CD4-positive, alpha-beta T cell treated with Interleukin-15 for 4 hours (primary cell): ENCODE data around the gene CDHR2.
A peak's percentile ranks its signal among the peaks of the same experiment; 100 is the strongest.
"Not testable (repeated sequence)": the region's sequence is repeated elsewhere in the genome, so short reads cannot be mapped to it uniquely, and the experiment has no call there.

Source experiments
- DNase-seq: peaks from one replicate; pipeline ENCODE4 v3.0.0-alpha.2; 2020; ENCODE audit warnings: low spot score

Gene CDHR2

DNA sequence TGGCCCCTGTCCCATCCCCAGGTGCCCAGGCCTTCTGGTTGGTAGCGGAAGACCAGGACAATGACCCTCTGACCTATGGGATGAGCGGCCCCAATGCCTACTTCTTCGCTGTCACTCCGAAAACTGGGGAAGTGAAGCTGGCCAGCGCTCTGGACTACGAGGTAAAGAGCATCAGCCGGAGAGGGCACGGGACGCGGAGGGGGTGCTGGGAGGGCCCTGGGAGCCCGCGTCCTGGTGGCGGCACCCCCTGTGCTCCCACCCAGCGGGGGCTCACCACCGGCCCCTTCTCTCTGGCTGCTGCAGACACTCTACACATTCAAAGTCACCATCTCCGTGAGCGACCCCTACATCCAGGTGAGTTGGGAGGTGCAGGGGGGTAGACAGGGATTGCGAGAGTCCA is 19.5 kb downstream of the CDHR2 start:
- no peak for DNase-seq

DNA sequence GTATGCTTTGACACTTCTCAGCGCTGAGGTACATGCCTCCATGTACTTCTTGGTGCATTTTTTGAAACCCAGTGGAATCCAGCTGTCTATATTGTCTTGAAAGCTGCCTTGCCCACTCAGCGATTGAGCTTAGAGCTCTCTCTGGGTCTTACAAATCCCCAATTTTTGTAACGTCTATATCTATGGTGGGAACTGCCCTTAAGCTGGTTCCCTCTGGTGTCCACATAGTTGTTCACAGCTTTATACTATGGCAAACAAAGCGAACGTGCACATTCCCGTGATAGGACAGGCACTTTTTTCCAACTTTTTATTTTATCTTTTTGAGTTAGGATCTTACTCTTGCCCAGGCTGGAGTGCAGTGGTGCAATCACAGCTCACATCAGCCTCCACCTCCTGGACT is 20.9 kb downstream of the CDHR2 start:
- DNase-seq = no peak

DNA sequence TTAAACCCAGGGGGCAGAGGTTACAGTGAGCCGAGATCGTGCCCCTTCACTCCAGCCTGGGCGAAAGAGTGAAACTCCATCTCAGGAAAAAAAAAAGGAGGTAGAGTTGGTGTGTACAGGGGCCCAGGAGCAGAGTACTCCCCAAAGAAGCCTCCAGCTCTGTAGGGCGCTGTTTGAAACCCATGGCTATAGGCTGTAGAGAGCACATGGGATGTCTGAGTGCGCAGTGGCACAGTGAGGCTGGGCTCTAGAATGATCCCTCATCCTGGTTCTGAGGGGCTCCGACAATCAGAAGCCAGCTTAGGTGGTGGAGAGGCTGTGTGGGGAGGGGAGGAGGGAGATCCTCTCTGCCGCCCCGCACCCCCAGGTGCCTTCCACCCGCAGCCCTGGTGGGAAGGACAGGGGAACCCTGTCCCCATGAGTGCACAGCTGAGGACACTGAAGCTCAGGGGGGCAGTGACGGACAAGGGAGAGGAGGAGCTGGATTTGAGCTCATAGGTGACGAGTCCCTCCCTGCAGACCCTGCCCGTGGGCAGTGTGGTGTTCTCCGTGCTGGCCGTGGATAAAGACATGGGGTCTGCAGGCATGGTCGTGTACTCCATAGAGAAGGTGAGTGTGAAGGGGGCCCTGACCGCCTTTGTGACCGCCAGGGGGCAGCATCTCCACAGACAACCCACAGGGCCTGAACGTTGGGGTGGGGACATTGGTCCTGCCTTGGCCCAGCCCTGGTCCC is 24.6 kb downstream of the CDHR2 start:
- peak; percentile 78 for DNase-seq

DNA sequence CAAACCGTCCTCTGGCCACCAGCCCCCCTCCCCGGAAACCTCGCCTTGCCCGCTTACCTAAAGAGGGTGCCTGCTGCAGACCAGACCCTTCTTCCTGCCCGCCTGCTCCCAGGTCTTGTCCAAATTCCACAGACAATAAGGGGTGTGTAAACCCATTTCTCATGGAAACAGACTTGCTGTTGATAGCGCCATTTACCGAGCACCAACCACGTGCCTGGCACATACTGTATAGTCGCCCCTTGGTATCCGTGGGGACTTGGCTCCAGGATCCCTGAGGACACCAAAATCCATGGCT is 25.1 kb downstream of the CDHR2 start:
- DNase-seq = no peak

DNA sequence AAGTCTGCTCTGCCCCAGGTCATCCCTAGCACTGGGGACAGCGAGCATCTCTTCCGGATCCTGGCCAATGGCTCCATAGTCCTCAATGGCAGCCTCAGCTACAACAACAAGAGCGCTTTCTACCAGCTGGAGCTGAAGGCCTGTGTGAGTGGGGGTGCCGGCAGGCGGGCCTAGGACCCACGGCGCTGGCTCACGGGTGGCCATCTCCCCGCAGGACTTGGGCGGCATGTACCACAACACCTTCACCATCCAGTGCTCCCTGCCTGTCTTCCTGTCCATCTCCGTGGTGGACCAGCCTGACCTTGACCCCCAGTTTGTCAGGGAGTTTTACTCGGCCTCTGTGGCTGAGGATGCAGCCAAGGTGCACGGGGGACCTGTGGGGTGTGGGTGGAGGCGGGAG is 25.9 kb downstream of the CDHR2 start:
- no peak for DNase-seq

DNA sequence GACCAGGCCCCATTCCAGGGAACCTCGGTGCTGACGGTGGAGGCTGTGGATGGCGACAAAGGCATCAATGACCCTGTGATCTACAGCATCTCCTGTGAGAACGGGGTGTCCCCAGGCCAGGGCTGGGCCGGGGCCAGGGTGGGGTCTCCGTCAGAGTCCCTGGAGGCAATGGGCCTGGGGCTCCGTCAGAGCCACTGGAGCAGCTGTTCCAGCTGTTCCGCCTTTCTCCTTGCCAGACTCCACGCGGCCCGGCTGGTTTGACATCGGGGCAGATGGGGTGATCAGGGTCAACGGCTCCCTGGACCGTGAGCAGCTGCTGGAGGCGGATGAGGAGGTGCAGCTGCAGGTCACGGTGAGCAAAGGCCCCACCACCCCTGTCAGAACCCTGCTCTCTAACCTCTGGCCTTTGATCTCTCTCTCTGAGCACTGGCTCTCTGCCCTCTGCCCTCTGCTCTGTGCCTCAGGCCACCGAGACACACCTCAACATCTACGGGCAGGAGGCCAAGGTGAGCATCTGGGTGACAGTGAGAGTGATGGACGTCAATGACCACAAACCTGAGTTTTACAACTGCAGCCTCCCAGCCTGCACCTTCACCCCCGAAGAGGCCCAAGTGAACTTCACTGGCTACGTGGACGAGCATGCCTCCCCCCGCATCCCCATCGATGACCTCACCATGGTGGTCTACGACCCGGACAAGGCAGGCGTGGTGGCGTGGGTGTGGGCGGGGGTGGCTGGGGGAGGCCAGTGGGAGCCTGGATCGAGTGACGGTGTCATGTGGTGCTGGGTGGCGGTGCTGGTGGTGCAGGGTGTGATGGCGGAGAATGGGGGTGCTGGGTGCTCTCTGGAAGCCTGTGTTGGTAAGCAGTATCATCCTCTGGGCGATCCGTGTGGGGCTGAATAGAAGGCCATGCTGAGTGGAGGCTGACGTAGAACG is 26.6 kb downstream of the CDHR2 start:
- no peak for DNase-seq

DNA sequence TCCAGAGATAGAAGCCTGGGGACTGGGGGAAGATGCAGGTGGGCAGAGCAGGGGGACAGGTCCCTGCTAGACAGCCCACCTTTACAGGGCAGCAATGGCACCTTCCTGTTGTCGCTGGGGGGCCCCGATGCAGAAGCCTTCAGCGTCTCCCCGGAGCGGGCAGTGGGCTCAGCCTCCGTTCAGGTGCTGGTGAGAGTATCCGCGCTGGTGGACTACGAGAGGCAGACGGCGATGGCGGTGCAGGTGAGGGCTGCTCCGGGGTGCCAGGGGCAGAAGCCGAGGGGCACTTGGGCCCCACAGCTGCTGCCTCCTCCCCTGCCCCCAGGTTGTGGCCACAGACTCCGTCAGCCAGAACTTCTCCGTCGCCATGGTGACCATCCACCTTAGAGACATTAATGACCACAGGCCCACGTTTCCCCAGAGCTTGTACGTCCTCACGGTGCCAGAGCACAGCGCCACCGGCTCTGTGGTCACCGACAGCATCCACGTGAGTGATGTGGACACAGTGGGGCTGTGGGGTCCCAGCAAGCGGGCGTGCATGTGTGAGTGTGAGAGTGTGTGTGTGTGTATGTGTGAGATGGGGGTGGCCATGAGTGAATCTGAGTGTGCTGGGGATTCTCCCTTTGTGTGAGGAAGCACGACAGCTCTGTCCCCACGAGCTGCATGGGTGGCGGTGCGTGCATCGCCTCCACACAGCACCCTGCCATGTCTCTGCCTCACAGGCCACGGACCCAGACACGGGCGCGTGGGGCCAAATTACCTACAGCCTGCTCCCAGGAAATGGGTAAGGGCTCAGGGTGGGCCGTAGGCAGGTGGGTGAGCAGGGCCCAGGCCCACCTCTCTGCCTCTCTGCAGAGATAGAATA is 28.4 kb downstream of the CDHR2 start:
- DNase-seq = no peak

DNA sequence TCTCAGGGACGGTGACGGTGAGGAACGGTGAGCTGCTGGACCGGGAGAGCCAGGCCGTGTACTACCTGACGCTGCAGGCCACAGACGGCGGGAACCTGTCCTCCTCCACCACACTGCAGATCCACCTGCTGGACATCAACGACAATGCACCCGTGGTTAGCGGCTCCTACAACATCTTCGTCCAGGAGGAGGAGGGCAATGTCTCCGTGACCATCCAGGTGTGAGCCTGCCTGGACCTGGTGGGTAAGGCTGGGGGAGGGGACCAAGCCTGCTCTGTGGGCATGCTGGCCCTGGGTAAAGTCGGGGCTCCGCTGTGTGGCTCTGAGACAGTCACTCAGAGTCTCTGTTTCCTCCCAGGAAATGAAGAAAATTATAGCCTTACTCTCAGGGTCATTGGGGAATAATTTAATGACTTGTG is 29.3 kb downstream of the CDHR2 start:
- peak; percentile 33 for DNase-seq

DNA sequence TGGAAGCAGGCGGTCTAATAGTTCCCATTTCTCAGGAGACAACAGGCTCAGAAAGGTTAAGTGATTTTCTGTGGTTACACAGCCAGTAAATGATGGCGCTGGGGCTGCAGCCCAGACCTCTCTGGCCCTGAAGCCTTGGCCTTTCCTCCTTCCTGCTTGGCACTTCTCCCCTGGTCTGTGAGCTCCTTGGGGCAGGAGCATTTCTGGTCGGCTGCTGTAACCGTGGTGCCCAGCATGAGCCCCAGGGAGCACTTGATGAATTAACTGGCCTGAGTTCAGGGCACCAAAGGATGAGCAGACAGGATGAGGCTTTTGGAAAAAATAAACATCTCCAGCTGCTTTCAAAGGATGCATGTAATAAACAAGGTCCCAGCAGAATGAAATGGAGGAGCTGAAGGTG is 30.2 kb downstream of the CDHR2 start:
- no peak for DNase-seq

DNA sequence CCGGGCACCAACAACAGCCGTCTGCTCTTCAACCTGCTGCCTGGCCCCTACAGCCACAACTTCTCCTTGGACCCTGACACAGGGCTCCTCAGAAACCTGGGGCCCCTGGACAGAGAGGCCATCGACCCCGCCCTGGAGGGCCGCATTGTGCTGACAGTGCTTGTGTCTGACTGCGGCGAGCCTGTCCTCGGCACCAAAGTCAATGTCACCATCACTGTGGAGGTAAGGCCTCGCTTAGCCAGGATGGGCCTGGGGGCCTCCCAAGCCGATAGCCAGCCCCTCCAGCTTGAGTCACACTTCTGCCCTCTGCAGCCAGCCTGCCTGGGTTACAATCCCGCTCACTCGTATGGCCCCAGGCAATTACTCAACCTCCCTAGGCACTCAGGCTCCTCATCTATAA is 32.2 kb downstream of the CDHR2 start:
- DNase-seq = no peak

DNA sequence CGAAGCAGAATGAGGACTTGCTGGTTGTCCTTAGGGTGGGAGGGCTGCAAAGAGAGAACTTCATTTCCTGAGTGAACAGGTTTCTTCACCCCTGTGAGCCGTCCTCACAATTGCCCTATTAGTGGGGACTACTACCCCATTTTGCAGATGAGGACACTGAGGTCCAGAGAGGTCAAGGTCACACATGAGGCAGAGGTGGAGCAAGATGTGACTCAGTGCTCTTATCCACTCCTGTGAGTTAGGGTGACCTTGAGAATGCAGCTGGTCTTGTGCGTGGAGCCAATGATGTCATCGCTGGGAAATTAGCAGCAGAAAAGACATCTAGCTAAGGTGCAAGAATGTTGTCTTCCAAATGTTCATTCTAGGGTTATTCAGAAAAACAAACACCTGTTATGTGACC is 33.9 kb downstream of the CDHR2 start:
- no peak for DNase-seq

DNA sequence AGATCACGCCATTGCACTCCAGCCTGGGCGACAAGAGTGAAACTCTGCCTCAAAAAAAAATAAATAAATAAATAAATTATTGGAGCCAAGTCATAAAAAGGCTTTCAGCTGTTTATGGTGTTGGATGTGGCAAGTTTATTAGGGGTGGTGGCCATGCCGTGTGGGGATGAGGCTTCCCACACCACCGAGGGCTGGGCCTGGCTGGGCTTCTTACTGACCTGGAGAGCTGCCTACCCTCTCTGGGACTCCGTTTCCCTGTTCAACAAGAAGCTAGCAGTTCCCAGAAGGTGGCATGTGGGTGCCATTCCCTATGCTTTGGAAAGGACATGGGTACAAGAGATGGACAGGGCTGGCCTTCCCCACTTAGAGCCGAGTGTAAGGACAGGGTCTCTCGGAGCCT is 38.3 kb downstream of the CDHR2 start:
- DNase-seq = no peak

DNA sequence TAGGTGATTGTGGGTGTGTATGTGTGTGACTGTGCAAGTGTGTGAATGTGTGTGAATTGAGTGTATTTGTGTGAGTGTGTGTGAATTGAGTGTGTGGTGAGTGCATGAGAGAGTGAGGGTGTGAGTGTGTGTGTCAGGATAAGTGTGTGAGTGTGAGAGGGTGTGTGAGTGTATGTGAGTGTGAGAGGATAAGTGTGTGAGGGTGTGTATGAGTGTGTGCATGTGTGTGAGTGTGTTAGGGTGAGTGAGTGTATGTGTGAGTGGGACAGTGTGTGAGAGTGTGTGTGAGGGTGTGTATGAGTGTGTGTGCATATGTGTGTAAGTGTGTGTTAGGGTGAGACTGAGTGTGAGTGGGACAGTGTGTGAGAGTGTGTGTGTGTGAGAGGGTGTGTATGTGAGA is 39.2 kb downstream of the CDHR2 start:
- DNase-seq = no peak

DNA sequence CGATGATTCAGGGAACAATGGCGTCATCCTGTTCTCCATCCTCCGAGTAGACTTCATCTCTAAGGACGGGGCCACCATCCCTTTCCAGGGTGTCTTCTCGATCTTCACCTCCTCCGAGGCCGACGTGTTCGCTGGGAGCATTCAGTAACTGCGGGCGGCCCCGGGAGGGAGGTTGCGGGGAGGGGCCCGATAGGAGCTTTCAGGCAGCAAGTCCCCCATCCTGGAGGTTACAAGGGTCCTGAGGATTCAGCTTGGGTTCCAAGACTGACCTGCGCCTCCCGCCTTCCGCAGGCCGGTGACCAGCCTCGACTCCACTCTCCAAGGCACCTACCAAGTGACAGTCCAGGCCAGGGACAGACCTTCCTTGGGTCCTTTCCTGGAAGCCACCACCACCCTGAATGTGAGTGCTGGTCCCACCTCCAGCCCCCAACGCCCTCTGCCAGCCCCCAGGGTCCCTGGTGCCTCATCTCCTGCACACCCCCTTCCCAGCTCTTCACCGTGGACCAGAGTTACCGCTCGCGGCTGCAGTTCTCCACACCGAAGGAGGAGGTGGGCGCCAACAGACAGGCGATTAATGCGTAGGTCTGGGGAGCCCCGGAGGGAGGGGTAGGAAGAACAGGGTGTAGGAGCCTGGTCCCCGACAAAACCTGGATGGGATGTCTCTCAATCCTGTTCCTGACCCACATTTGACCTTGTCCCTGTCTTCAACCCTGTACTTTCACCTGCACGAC is 40.1 kb downstream of the CDHR2 start:
- DNase-seq = no peak

DNA sequence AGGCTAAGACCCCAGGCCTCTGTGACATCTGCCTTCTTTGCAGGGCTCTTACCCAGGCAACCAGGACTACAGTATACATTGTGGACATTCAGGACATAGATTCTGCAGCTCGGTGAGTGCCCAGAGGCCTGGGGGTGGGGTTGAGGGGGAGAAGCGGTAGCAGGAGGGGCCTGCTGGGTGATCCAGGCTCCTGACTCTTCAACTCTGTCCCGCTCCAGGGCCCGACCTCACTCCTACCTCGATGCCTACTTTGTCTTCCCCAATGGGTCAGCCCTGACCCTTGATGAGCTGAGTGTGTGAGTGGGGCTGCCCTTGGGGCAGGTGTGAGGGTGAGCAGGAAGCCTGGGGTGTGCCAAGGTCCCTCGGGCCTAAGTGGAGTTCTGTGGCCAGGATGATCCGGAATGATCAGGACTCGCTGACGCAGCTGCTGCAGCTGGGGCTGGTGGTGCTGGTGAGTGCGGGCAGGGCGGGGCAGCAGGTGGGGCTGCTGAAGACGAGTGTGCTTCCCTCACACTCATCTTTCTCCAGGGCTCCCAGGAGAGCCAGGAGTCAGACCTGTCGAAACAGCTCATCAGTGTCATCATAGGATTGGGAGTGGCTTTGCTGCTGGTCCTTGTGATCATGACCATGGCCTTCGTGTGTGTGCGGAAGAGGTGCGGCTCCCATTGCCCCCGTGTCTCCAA is 41.0 kb downstream of the CDHR2 start:
- no peak for DNase-seq

DNA sequence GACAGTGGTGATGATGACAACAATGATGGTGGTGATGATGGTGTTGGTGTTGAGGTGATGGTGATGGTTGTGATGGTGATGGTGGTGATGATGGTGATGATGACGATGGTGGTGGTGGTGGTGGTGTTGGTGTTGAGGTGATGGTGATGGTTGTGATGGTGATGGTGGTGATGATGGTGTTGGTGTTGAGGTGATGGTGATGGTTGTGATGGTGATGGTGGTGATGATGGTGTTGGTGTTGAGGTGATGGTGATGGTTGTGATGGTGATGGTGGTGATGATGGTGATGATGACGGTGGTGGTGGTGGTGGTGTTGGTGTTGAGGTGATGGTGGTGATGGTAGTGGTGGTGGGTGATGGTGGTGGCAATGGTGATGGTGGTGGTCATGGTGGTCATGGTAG is 42.5 kb downstream of the CDHR2 start:
- DNase-seq = not testable (repeated sequence)

DNA sequence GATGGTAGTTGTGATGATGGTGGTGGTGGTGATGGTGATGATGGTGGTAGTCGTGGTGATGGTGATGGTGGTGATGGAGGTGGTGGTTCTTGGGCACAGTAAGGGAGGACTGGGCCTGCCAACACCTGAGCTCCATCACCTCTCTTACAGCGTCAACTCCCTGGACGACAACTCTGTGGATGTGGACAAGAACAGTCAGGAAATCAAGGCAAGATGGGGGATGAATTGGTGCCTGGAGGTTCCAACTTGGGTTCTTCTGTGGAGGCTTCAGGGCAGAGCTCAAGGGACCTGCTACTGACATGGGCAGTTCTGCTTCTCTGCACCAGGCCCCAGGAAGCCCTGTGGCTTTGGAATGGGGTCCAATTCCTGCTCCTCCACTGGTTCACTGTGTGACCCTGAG is 43.4 kb downstream of the CDHR2 start:
- DNase-seq = no peak

DNA sequence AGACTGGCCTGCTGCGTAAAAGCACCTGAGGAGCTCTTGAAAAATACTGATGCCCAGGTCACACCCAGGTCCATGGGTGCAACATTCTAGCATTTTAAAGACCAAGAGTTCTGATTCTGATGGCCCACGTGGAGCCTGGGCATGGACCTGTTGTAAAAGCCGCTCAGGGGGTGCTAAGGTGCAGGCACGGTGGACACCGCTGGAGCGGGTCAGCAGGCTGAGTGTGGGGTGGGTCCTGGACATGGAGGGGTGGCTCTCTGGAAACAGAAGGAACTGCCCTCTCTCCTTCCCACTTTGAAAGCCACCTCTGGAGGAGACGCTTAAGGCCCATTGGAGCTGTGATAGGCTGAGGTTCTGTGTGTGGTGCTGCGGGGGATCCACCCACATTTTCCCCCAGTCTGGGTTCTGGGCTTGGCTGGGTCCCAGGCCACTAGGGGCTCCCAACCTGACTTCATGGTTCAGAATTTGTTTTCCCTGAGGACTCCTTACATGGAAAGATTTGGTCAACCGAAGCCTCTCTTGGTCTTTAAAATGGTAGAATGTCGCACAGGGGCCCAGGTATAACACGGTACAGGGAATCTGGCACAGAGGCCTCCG is 44.2 kb downstream of the CDHR2 start:
- no peak for DNase-seq

DNA sequence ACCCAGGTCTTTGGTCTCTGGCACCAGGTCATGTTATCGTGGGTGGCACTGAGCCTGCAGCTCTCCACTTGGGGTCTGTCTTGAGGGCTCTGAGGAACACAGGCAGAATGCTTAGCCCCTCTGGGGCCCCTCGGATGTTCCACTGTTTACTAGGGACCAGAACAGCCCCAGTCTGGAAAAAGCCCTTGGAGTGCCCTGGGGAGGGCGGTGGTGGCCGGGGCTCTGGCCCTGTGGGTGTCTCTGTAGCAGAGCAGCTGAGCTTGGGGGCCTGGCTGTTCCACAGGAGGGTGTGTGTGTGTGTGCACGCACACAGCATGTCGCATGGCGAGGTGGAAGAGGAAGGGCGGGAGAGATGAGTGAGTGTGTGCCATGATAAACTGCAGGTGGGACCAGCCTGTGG is 45.4 kb downstream of the CDHR2 start:
- no peak for DNase-seq

DNA sequence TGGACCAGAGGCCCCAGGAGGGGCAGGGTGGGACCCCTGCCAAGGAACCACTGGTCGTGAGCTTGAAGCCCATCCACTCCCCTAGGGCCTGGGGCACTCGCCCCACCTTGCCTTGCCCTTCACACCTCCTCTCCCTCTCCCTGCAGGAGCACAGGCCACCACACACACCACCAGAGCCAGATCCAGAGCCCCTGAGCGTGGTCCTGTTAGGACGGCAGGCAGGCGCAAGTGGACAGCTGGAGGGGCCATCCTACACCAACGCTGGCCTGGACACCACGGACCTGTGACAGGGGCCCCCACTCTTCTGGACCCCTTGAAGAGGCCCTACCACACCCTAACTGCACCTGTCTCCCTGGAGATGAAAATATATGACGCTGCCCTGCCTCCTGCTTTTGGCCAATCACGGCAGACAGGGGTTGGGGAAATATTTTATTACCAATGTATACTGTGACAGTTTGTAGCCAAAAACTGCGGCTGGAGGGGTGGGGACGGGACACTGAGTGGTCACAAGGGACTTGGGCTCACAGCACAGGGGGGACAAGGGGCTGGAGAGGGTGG is 46.3 kb downstream of the CDHR2 start:
- no peak for DNase-seq
